ENCODE data around the gene CHST11. TPM values are rescaled to one million over a fixed set of nuclear protein-coding genes. Genes with fewer than 3 reads are reported as not detected.

The CHST11 gene
- total and polyA plus RNA-seq, 10 of the 15 experiments (the other 5 are each of a cell fraction or from before 2014, with no cell fraction given): 1.9 to 38.1 (median 17.2) TPM

DNA sequence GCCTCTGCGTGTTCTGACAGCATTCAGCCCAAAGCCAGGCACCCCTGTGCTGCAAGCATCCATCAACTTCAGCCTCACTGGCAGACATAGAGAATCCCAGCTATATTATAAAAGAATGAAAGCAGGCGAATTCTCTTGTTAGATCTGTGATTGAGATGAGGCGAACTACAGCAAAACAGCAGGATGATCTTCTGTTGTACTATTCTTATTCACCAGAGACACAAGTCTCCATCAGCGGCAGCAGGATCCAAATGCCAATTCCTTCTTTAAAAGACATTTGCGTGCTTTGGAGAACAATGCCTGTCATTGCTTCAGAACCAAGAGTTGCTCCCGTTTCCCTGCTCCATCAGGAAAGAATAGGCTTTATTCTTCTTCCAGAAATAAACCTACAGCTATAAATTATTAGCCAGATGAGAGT, 312.4 kb downstream of the CHST11 start:
- intact Hi-C loops (cut with micrococcal nuclease; ENCODE audit: unreplicated experiment): no loop called here
- RAD21 ChIA-PET (ENCODE audit: unreplicated experiment): interaction anchor here (0.7 to 0.9 kb wide), 2 partner anchors 95 to 618 kb away, joined by 3 read pairs; no protein-coding TSS in a partner anchor
- POLR2A ChIA-PET: interaction anchor here (0.7 kb wide), 1 partner anchor 1586 kb away, joined by 11 read pairs; no protein-coding TSS in a partner anchor
- SMC1A ChIA-PET (ENCODE audit: uncharacterized antibody, unreplicated experiment): interaction anchor here (1.0 to 3.5 kb wide), 7 partner anchors 11 to 212 kb away, joined by 3 to 14 read pairs (median 4); no protein-coding TSS in a partner anchor
- in situ Hi-C loops (cut with MboI): no loop called here
- peaks cover 12% of the 10 kb centered on the region for H3K4me1 ChIP-seq (ENCODE audit: control insufficient read depth, insufficient read depth, low read length)
- H3K9ac ChIP-seq (ENCODE audit: control insufficient read depth, insufficient read depth, low read length): no peak overlapping the region
- DNase-seq (ENCODE audit: low read depth, low spot score): no peak
- H3K4me3 ChIP-seq: no peak overlapping the region
- no peaks in the 10 kb centered on the region for H4K20me1 ChIP-seq (ENCODE audit: control insufficient read depth, insufficient read depth)
- H3K79me2 ChIP-seq (ENCODE audit: control insufficient read depth, insufficient read depth, low read length): no peaks in the 10 kb centered on the region
- no peak overlapping the region for H3K4me2 ChIP-seq (ENCODE audit: control insufficient read depth, insufficient read depth)
- TF ChIP-seq ZBED1 (IDR thresholded peaks at IDR 0.05; ENCODE audit: borderline replicate concordance): no peak
- no peak overlapping the region for H2AFZ ChIP-seq (ENCODE audit: control insufficient read depth, low read depth, low read length)
- H3K27me3 ChIP-seq (replicated peaks in 1 of 2; ENCODE audit: control insufficient read depth in 2 of 2, insufficient read depth in 2 of 2, low read length in 1 of 2): no peaks in the 10 kb centered on the region
- H3K36me3 ChIP-seq (ENCODE audit: control insufficient read depth in 2 of 2, insufficient read depth in 2 of 2, low read length in 1 of 2): no peaks in the 10 kb centered on the region
- H3K9me3 ChIP-seq (replicated peaks; ENCODE audit: control insufficient read depth, insufficient read depth, low read length): no peaks in the 10 kb centered on the region; the same call in 1 of the 3 replicates
- CTCF ChIA-PET: interaction anchor here (0.6 to 3.0 kb wide), 4 partner anchors 11 to 387 kb away, joined by 3 to 9 read pairs (median 3); no protein-coding TSS in a partner anchor
- no peak overlapping the region for H3K27ac ChIP-seq (ENCODE audit: control insufficient read depth, insufficient read depth)
- no peak for ATAC-seq
- FAIRE-seq: no peak
- 67% methylated on average over 6 of the region's 6 CpGs for WGBS (ENCODE audit: insufficient coverage, insufficient replicate concordance, low lambda C conversion rate, missing lambda C conversion rate)
- no TSS peak for BruUV-seq (replicated peaks)

DNA sequence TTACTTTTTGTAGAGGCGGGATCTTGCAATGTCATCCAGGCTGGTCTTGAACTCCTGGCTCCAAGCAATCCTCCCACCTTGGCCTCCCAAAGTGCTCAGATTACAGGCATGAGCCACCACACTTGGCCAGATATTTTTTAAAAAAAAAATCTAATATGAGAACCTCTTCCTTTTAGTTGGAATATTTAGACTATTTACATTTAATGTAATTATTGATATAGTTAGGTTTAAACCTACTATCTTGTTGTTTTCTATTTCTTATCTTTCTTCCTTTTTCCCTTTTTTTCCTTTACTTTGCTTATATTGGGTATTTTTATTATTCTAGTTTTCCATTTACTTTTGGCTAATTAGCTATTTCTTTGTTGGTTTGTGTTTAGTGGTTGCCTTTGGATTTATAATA, 315.6 kb downstream of the CHST11 start:
- Histone ChIP-seq H3K36me3 (ENCODE audit: control insufficient read depth in 2 of 2, insufficient read depth in 2 of 2, low read length in 1 of 2) (no peaks in the 10 kb centered on the region), H3K27me3 (replicated peaks in 1 of 2; ENCODE audit: control insufficient read depth in 2 of 2, insufficient read depth in 2 of 2, low read length in 1 of 2) (no peaks in the 10 kb centered on the region), H3K4me3 (no peak overlapping the region), H3K9ac (ENCODE audit: control insufficient read depth, insufficient read depth, low read length) (no peak overlapping the region), H3K4me2 (ENCODE audit: control insufficient read depth, insufficient read depth) (no peak overlapping the region), H3K79me2 (ENCODE audit: control insufficient read depth, insufficient read depth, low read length) (no peaks in the 10 kb centered on the region), H2AFZ (ENCODE audit: control insufficient read depth, low read depth, low read length) (no peak overlapping the region), H3K9me3 (replicated peaks; ENCODE audit: control insufficient read depth, insufficient read depth, low read length) (no peaks in the 10 kb centered on the region; the same call in 1 of the 3 replicates), H3K27ac (ENCODE audit: control insufficient read depth, insufficient read depth) (no peak overlapping the region), H3K4me1 (ENCODE audit: control insufficient read depth, insufficient read depth, low read length) (no peaks in the 10 kb centered on the region), H4K20me1 (ENCODE audit: control insufficient read depth, insufficient read depth) (no peaks in the 10 kb centered on the region)
- WGBS (ENCODE audit: insufficient coverage, insufficient replicate concordance, low lambda C conversion rate, missing lambda C conversion rate): 100% methylated on average over 1 of the region's 1 CpG
- ChIA-PET POLR2A (no interaction called here), RAD21 (ENCODE audit: unreplicated experiment) (no interaction called here), SMC1A (ENCODE audit: uncharacterized antibody, unreplicated experiment) (interaction anchor here (1.1 to 1.8 kb wide), 3 partner anchors 9 to 28 kb away, joined by 4 read pairs; no protein-coding TSS in a partner anchor), CTCF (interaction anchor here (1.1 to 1.5 kb wide), 2 partner anchors 9 to 18 kb away, joined by 3 to 6 read pairs; no protein-coding TSS in a partner anchor)
- no TSS peak for BruUV-seq (replicated peaks)
- intact Hi-C loops (cut with micrococcal nuclease; ENCODE audit: unreplicated experiment): no loop called here
- ATAC-seq (no peak), FAIRE-seq (no peak), DNase-seq (ENCODE audit: low read depth, low spot score) (no peak)
- in situ Hi-C loops (cut with MboI): no loop called here
- TF ChIP-seq YY1 (IDR thresholded peaks at IDR 0.05; ENCODE audit: low read depth, low read length) (no peak), RCOR1 (conservative IDR thresholded peaks at IDR 0.05; ENCODE audit: low read depth, low read length) (no peak), ASH2L (IDR thresholded peaks at IDR 0.05; ENCODE audit: borderline replicate concordance, low read depth) (no peak), TBL1XR1 (IDR thresholded peaks at IDR 0.05; ENCODE audit: low read depth, low read length) (no peak), IKZF2 (IDR thresholded peaks at IDR 0.05) (no peak), NFYB (IDR thresholded peaks at IDR 0.05; ENCODE audit: insufficient read depth, low read depth, low read length) (no peak), POU2F2 (IDR thresholded peaks at IDR 0.05; ENCODE audit: borderline replicate concordance, low read depth, low read length) (no peak), SUPT20H (IDR thresholded peaks at IDR 0.05; ENCODE audit: borderline replicate concordance, control insufficient read depth, low read depth, low read length) (no peak), NR2C2 (IDR thresholded peaks at IDR 0.05; ENCODE audit: borderline replicate concordance, control insufficient read depth, insufficient read length, low read depth) (no peak), SREBF2 (IDR thresholded peaks at IDR 0.05; ENCODE audit: low read length) (no peak), ZNF384 (IDR thresholded peaks at IDR 0.05; ENCODE audit: borderline replicate concordance, low read depth, low read length) (no peak), KDM1A (IDR thresholded peaks at IDR 0.05; ENCODE audit: borderline replicate concordance) (no peak), WRNIP1 (IDR thresholded peaks at IDR 0.05; ENCODE audit: borderline replicate concordance, low read depth, low read length) (no peak)
- TF ChIP-seq, protein P1, sequence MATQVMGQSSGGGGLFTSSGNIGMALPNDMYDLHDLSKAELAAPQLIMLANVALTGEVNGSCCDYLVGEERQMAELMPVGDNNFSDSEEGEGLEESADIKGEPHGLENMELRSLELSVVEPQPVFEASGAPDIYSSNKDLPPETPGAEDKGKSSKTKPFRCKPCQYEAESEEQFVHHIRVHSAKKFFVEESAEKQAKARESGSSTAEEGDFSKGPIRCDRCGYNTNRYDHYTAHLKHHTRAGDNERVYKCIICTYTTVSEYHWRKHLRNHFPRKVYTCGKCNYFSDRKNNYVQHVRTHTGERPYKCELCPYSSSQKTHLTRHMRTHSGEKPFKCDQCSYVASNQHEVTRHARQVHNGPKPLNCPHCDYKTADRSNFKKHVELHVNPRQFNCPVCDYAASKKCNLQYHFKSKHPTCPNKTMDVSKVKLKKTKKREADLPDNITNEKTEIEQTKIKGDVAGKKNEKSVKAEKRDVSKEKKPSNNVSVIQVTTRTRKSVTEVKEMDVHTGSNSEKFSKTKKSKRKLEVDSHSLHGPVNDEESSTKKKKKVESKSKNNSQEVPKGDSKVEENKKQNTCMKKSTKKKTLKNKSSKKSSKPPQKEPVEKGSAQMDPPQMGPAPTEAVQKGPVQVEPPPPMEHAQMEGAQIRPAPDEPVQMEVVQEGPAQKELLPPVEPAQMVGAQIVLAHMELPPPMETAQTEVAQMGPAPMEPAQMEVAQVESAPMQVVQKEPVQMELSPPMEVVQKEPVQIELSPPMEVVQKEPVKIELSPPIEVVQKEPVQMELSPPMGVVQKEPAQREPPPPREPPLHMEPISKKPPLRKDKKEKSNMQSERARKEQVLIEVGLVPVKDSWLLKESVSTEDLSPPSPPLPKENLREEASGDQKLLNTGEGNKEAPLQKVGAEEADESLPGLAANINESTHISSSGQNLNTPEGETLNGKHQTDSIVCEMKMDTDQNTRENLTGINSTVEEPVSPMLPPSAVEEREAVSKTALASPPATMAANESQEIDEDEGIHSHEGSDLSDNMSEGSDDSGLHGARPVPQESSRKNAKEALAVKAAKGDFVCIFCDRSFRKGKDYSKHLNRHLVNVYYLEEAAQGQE (IDR thresholded peaks at IDR 0.05; ENCODE audit: low read depth, low read length): no peak
